T-helper 1 cell treated with Interleukin-12 subunit alpha and Interleukin-12 subunit beta and Interleukin-4 antibody, amounts not matched to agents 30 μg/mL and 1 μg/mL, for 36 hours (primary cell): ENCODE measurements around the gene KLLN.
"Not testable (repeated sequence)": the region's sequence is repeated elsewhere in the genome, so short reads cannot be mapped to it uniquely, and the experiment has no call there.

Experiments
- H3K27ac Mint-ChIP-seq: one replicate; pipeline ENCODE4 v1.8.0; 2021; ENCODE audit warnings: mild to moderate bottlenecking, mixed read lengths
- H3K27me3 Mint-ChIP-seq: one replicate; pipeline ENCODE4 v1.8.0; 2021; ENCODE audit warnings: low read depth, mixed read lengths
- H3K36me3 Mint-ChIP-seq: one replicate; pipeline ENCODE4 v1.8.0; 2021; ENCODE audit warnings: low read depth, mixed read lengths
- H3K4me1 Mint-ChIP-seq: one replicate; pipeline ENCODE4 v1.8.0; 2021; ENCODE audit warnings: low read depth, mixed read lengths
- H3K4me3 Mint-ChIP-seq: one replicate; pipeline ENCODE4 v1.8.0; 2021; ENCODE audit warnings: mild to moderate bottlenecking, moderate library complexity, mixed read lengths
- H3K9me3 Mint-ChIP-seq: one replicate; pipeline ENCODE4 v1.8.0; 2021; ENCODE audit warnings: mixed read lengths

Gene KLLN

DNA sequence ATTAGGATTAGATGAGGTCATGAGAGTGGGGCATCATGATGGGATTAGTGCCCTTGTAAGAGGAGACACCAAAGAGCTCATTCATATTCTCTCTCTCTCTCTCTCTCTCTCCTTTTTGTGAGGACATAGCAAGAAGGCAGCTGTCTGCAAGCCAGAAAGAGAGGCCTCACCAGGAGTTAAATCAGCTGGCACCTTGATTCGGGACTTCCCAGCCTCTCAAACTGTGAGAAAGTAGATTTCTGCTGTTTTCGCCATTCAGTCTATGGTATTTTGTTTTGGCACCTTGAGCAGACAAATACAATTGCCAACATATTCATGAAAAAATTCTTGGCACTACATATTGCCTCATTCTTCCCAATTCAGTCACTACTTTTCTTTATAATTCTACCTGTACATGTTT, 24.7 kb downstream of the KLLN start:
- H3K36me3 Mint-ChIP-seq, result peaks cover 3% of the 10 kb centered on the region
- H3K27ac Mint-ChIP-seq, result no peak overlapping the region
- peaks cover 5% of the 10 kb centered on the region for H3K27me3 Mint-ChIP-seq
- no peaks in the 10 kb centered on the region for H3K9me3 Mint-ChIP-seq
- peaks cover 10% of the 10 kb centered on the region for H3K4me1 Mint-ChIP-seq
- H3K4me3 Mint-ChIP-seq, result no peak overlapping the region

DNA sequence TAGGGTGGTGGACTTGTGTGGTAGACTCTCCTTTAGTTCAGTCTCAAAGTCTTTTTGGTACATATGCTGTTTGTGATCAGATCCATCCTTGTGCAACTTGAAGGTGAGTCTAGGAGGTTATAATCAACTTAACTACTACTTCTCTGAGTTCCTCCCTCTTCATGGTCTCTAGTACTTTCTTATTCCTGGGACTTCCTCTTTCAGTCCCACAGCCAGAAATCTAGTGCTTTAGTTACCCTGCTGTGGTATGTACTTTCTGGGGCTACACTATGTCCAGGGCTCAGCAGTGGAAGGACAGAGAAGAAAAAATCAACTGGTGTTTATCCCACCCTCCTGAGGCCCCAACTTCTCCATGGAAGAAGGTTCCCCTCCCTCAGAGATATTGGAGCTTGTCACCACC, 25.9 kb downstream of the KLLN start:
- no peaks in the 10 kb centered on the region for H3K9me3 Mint-ChIP-seq

DNA sequence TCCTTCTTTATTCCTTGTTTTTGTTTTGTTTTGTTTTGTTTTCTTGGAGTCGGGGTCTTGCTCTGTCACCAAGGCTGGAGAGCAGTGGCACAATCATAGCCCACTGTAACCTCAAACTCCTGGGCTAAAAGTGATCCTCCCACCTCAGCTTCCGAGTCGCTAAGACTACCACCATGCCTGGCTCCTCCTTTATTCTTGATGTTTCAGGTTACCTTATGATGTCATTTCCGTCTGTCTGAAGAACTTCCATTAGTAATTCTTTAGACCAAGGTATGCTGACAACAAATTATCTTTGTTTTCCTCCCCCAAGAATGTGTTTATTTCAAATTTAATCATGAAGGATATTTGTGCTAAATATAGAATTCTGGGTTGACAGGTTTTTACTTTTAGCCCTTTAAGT, 27.2 kb downstream of the KLLN start:
- H3K4me1 Mint-ChIP-seq, result no peaks in the 10 kb centered on the region
- H3K4me3 Mint-ChIP-seq, result no peak overlapping the region
- H3K9me3 Mint-ChIP-seq, result no peaks in the 10 kb centered on the region
- no peaks in the 10 kb centered on the region for H3K36me3 Mint-ChIP-seq
- H3K27ac Mint-ChIP-seq, result no peak overlapping the region
- H3K27me3 Mint-ChIP-seq, result peaks cover 9% of the 10 kb centered on the region

More for the DNA sequence above, 25.9 kb downstream of the KLLN start:
- Mint-ChIP-seq H3K27ac (no peak overlapping the region), H3K4me1 (peaks cover 6% of the 10 kb centered on the region), H3K36me3 (no peaks in the 10 kb centered on the region), H3K27me3 (peaks cover 9% of the 10 kb centered on the region), H3K4me3 (no peak overlapping the region)

DNA sequence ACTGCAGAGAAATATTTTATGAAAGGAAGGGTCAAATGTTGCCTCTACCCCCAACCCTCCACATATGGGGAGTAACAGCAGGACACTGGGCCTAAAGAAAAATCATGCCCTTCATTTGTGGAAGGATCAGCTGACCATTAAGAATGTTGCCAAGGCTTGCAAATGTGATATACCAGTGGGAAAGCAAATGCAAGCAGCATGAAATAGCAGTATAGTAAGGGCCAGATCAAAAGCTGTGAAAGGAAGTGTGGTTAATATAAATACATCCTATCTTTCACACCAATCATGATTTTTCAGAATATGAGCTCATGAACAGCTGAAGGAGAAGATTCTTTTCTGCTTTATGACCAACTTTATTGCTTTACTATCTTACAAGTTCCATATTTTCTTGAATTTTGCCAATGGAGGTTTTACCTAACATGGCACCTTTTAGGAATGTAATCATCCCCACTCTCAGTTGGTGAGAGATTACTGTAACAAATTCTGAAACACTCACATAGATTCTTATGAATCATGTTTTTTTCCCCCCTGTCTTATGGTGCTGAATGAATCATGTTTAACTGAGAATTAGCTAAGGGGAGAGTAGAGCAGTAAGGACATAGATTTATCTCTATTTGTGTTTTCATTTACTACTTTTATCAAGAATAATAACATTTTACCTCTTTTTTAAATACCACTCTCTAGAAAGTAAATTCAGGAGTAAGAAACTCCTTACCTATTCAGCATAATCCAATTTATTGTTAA, 33.2 kb downstream of the KLLN start:
- Mint-ChIP-seq H3K27me3 (peaks cover 9% of the 10 kb centered on the region), H3K36me3 (no peaks in the 10 kb centered on the region), H3K4me3 (no peak overlapping the region), H3K4me1 (peaks cover 8% of the 10 kb centered on the region), H3K9me3 (no peaks in the 10 kb centered on the region), H3K27ac (no peak overlapping the region)

DNA sequence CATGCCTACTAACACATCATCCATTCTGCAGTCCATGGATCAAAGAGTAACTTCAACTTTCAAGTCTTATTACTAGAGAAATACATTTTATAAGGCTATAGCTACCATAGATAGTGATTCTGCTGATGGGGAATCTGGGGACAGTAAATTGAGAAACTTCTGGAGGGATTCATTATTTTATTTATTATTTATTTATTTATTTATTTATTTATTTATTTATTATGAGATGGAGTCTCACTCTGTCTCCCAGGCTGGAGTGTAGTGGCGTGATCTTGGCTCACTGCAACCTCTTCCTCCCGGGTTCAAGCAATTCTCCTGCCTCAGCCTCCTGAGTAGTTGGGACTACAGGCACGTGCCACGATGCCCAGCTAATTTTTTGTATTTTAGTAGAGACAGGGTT, 34.3 kb downstream of the KLLN start:
- not testable (repeated sequence) for H3K4me3 Mint-ChIP-seq, H3K4me1 Mint-ChIP-seq, H3K27me3 Mint-ChIP-seq, H3K9me3 Mint-ChIP-seq, H3K36me3 Mint-ChIP-seq, H3K27ac Mint-ChIP-seq

DNA sequence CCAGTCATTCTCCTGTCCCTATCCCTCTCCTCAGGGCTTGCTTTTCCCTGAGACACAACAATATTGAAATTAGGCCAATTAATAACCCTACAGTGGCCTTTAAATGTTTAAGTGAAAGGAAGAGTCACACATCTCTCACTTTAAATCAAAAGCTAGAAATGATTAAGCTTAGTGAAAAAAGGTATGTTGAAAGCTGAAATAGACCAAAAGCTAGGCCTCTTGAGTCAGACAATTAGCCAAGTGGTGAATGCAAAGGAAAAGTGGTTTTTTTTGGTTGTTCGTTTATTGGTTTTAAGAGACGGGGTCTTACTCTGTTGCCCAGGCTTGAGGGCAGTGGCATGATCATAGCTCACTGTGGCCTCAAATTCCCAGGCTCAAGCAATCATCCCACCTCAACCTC, 35.7 kb downstream of the KLLN start:
- no peak overlapping the region for H3K4me3 Mint-ChIP-seq
- no peak overlapping the region for H3K27ac Mint-ChIP-seq
- no peaks in the 10 kb centered on the region for H3K27me3 Mint-ChIP-seq
- no peaks in the 10 kb centered on the region for H3K9me3 Mint-ChIP-seq
- no peaks in the 10 kb centered on the region for H3K36me3 Mint-ChIP-seq
- H3K4me1 Mint-ChIP-seq, result peaks cover 8% of the 10 kb centered on the region

DNA sequence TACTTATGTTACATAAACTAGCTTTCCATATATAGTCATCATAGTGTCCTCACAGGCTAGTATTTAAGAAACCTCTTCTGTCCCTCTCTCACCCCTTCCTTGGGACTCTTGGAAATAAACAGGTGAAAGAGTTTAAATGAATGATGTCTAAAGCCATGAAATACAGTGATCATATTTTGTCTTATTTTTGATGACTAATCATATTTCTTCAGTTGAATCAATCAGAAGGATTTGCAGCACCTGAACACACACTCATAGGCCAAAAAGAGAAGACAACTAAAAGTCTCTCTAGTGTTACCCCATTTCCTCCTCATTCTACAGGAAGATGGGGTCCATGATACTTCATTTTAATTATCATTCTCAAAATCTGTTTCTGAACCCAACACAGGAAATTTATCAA, 36.7 kb downstream of the KLLN start:
- peaks cover 4% of the 10 kb centered on the region for H3K27me3 Mint-ChIP-seq
- H3K4me3 Mint-ChIP-seq, result no peak overlapping the region
- no peaks in the 10 kb centered on the region for H3K36me3 Mint-ChIP-seq
- no peaks in the 10 kb centered on the region for H3K9me3 Mint-ChIP-seq
- peaks cover 8% of the 10 kb centered on the region for H3K4me1 Mint-ChIP-seq
- no peak overlapping the region for H3K27ac Mint-ChIP-seq

DNA sequence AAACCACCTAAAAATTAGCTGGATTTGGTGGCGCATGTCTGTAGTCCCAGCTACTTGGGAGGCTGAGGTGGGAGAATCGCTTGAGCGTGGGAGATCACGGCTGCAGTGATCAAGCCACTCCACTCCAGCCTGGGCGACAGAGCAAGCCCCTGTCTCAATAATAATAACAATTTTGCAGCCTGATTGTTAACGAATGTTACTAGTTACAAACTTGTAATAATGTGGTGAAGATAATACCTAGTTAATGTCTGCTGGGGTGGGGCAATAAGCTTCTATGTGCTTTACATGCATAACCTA, 44.1 kb downstream of the KLLN start:
- Mint-ChIP-seq H3K36me3 (peaks cover 6% of the 10 kb centered on the region), H3K9me3 (no peaks in the 10 kb centered on the region), H3K4me3 (peak overlapping the region; percentile 22), H3K4me1 (peaks cover 28% of the 10 kb centered on the region), H3K27ac (peak overlapping the region; percentile 49), H3K27me3 (peaks cover 4% of the 10 kb centered on the region)

DNA sequence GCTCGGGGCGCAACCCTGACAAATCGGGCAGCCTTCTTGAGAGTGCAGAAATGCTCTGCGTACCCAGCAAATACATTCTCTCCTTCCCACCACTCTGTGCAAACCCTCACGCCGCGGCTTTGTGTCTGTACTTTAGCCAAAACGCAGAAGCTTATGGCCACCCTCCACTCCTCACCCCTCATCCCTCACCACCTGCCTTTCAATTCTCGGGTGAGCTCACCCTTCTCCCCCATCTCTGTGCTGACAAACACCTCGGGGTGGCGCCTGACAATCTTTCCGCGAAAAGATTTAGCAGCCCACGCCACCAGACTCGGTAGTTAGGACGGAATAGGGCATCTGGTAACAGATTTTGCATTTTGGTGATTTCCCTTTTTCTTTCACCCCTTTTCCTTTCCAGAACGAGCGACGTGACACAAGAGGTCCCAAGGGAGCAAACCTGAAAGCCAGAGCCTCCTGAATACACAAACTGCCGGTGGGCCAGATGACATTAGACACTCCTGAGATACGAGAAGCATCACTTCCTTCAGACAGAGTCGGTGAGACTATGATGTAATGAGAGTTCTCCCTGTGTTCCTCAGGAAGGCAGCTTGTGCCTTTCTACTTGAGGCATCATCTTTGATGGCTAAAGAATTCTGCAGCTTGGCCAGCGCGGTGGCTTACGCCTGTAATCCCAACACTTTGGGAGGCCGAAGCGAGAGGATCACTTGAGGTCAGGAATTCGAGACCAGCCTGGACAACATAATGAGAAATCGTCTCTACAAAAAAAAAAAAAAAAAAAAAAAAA, 44.6 kb downstream of the KLLN start:
- H3K36me3 Mint-ChIP-seq, result peaks cover 6% of the 10 kb centered on the region
- peaks cover 28% of the 10 kb centered on the region for H3K4me1 Mint-ChIP-seq
- H3K27me3 Mint-ChIP-seq, result peaks cover 4% of the 10 kb centered on the region
- no peaks in the 10 kb centered on the region for H3K9me3 Mint-ChIP-seq
- peak overlapping the region; percentile 89 for H3K4me3 Mint-ChIP-seq
- peak overlapping the region; percentile 98 for H3K27ac Mint-ChIP-seq

DNA sequence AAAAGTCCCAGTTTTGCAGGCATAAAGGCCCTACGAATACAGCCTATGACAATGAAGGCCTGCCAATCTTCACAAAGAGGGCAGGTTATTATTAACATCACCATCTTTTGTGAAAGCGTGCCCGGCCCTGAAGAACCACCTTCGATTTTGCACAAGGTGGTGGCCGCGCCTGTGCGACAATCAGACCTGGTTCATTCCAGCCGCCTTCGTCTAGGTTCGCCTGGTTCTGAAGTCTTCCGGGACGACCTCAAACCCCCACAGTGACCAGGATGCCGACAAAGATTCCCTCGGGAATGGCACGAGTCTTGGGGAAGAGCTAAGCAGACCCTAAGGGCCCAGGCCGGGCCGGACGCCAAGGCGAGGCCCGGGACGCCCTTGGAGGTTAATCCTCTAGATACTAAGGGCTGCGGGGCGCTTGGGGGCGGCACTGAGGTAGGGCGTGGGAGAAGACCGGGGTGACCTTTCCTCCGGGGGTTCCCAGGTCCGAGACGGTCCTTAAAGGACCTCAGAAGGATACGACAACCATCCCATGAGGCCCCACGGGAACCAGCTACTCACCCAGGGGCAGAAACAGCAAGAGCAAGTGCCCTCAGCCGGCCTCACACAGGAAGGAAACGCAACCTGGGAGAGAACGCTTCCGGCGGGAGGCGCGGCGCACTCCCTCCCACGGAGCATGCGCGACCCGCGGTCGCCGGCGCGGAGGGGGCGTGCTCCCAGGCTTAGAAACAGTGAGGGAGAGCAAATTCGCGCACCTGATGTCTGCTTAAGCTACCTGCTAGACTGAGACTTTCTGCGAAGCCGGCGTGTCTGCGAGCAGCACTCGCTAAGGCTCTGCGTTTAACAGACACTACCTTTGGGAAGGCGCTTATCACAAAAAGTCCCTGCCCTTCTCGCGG, 45.5 kb downstream of the KLLN start, which contains the start of gene ATAD1:
Gene ATAD1 (minus strand): TSS at position 618 of the 896 bp plus-strand sequence. CDS start 3,627 bp downstream, outside the sequence.
- Mint-ChIP-seq H3K27me3 (peaks cover 4% of the 10 kb centered on the region), H3K4me3 (peak within 1 kb of the TSS; percentile 89), H3K4me1 (peaks cover 28% of the 10 kb centered on the region), H3K9me3 (no peaks in the 10 kb centered on the region), H3K36me3 (peaks cover 6% of the 10 kb centered on the region), H3K27ac (peak within 1 kb of the TSS; percentile 98)

DNA sequence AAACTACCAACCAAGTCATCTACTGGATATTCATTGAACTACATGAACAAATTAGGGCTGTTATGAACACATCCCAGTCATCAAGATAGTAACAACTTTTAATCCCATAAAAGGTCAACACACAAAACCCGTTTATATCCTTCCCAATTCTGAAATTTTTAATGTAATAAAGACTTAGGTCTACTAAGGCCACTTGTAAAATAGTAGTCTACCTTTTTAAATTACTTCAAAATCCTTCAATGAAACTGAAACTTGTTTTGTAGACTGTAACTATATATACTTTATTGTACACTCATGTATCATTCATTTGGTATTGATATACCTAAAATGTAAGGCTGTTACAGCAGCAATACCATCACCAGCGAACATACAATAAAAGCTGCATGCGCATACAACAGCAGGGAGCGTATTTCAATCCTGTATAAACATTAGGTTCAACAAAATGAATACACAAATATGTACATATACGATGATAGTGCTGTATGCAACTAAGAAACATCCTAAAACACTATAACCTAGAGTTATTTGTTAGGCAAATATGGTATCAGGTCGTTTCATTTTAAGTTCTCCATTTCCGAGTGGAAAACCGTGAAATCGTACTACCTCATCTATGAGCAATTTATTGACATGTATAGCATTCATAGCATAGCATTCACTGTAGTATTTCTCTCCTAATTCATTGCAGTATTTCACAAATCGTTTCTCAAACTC, 46.3 kb downstream of the KLLN start:
- no peaks in the 10 kb centered on the region for H3K27me3 Mint-ChIP-seq
- H3K9me3 Mint-ChIP-seq, result no peaks in the 10 kb centered on the region
- H3K27ac Mint-ChIP-seq, result peak overlapping the region; percentile 98
- peaks cover 28% of the 10 kb centered on the region for H3K4me1 Mint-ChIP-seq
- peaks cover 9% of the 10 kb centered on the region for H3K36me3 Mint-ChIP-seq
- H3K4me3 Mint-ChIP-seq, result peak overlapping the region; percentile 89

DNA sequence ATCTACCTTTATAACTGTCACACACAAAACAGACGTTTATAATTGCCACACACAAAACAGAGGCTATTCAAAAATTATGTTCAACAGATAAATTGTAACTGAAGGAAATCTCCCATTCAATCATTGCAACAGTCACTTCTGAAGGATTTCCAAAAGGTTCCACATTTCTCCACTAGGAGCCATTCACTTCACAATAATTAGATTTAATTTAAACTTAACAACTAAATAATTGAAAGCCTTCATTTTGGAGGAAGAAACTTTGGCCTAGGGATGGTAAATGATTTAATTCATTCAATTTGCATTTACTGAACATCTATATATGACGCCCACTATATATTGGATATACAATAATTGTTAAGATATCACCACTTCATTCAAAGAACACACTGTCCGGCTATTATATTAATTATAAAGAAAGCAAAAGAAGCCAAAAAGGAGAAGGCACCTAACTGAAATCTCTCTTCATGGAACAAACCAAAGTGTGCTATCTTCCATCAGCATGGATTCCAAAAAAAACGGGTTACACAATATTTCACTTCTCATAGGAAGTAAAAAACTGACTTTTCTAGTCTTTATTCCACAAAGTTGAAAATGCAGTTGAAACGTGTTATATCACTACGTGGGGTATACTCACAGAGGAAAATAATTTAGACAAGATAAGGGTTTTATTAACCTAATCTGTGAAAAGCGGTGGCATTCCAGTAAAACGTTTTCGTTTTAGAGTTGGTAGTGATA, 47.0 kb downstream of the KLLN start:
- Mint-ChIP-seq H3K27ac (peak overlapping the region; percentile 98), H3K36me3 (peaks cover 16% of the 10 kb centered on the region), H3K4me1 (peaks cover 29% of the 10 kb centered on the region), H3K9me3 (no peaks in the 10 kb centered on the region), H3K27me3 (no peaks in the 10 kb centered on the region), H3K4me3 (peak overlapping the region; percentile 89)
